ENCODE data around the gene ZSWIM6. TPM values are rescaled to one million over a fixed set of nuclear protein-coding genes. Genes with fewer than 3 reads are reported as not detected.

Gene ZSWIM6
- total RNA-seq, 2 experiments from 2014 or later, result 0.06 to 0.17 TPM

DNA sequence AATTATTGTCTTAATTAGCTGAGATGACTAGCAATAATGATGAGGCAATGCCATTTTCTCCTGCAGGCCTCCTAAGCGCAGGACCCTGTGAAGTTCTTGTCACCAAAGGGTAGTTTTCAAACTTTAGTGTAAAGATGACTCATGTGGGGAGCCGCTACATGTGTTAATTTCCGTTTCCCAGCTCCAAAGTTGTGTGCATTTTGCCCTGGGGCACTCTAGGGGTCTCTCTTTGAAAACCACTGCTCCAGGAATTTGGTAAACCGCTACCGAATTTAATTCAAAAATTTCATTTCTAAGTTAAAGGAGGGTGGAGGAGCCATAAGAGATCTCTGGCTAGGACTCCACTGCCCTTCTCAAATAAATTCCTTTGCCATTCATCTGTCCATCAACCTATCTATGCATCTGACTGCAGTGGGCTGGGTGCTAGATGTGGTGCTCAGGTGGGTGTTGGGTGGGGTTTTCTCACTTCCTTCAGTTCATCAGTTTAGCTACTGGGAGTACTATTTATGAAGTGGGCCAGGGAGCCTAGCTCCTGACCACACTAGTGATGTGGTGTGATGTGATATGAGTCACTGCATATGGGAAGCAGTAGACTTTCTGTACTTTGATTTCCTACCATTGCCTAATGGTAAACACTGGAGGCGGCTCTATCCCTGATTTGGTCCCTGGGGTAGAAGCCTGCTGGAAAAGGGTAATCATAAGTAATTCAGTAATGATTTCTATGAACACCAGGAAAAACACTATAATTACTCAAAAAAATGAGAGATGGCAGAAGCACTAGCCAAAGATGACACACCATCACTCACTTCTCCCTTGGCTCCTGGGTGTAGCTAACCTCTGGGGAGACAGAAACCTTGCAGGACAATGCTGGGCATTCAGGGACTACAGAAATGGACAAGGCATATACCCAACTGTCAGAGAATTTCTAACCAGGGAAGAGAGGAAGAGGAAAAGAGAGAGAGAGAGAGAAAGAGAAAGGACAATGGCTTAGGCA is 4.0 kb upstream of the ZSWIM6 start:
- intact Hi-C loops (cut with micrococcal nuclease; ENCODE audit: unreplicated experiment), result no loop called here
- CTCF ChIA-PET (ENCODE audit: unreplicated experiment), result no interaction called here

DNA sequence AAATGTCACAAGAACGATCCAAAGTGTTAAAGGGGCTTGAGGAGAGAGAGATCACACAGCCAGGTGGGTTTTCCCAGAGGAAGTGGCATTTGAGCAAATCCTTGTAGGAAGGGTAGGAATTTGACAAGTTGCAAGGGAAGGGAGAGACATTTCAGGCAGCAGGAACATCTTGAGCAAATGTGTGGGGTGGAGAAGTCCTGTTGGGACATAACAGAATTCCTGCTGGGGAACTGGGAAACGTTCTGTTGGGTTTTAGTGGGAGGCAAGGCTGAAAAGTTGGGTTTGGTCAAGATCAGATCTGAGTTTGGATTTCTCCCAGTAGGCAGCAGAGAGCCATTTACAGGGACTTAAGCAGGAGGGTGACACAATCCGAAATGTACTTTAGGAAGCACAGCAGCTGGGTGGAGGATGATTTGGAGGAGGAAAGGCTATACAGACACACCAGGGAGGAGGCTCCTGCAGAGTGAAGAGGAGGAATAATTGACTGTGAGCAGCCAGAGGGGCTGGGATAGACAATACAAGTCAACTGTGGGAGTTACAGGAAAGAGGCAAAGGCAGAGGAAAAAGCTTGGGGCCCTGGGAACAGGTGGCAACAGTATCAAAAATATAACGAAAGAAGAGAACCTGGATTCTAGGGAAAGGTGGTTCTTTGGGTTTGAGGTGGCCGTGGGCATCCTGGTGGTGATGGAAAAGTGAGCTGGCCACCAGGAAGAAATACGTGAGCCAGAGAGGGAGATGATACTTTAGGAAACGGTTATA is 3.1 kb upstream of the ZSWIM6 start:
- intact Hi-C loops (cut with micrococcal nuclease; ENCODE audit: unreplicated experiment), result no loop called here

More for the DNA sequence above, 4.0 kb upstream of the ZSWIM6 start:
- H3K9me3 ChIP-seq (ENCODE audit: low read length), result no peaks in the 10 kb centered on the region
- no peaks in the 10 kb centered on the region for H3K79me2 ChIP-seq (ENCODE audit: insufficient read depth, low read depth, low read length)
- POLR2A ChIA-PET, result interaction anchor here (0.7 kb wide), 1 partner anchor 183 kb away, joined by 3 read pairs; no protein-coding TSS in a partner anchor
- TF ChIP-seq, protein P1, sequence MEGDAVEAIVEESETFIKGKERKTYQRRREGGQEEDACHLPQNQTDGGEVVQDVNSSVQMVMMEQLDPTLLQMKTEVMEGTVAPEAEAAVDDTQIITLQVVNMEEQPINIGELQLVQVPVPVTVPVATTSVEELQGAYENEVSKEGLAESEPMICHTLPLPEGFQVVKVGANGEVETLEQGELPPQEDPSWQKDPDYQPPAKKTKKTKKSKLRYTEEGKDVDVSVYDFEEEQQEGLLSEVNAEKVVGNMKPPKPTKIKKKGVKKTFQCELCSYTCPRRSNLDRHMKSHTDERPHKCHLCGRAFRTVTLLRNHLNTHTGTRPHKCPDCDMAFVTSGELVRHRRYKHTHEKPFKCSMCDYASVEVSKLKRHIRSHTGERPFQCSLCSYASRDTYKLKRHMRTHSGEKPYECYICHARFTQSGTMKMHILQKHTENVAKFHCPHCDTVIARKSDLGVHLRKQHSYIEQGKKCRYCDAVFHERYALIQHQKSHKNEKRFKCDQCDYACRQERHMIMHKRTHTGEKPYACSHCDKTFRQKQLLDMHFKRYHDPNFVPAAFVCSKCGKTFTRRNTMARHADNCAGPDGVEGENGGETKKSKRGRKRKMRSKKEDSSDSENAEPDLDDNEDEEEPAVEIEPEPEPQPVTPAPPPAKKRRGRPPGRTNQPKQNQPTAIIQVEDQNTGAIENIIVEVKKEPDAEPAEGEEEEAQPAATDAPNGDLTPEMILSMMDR (conservative IDR thresholded peaks at IDR 0.05; ENCODE audit: low read length), result peak; percentile 23; the same call in 1 of the 2 replicates
- no peak for TF ChIP-seq EZH2phosphoT487 (IDR thresholded peaks at IDR 0.05; ENCODE audit: borderline replicate concordance, low read depth, low read length)
- no peaks in the 10 kb centered on the region for H3K4me1 ChIP-seq (ENCODE audit: insufficient read depth, low read length, poor library complexity, severe bottlenecking)
- BruUV-seq (replicated peaks), result no TSS peak
- no peak overlapping the region for H3K4me3 ChIP-seq (ENCODE audit: low read depth, low read length, poor library complexity, severe bottlenecking)
- H3K9me2 ChIP-seq (ENCODE audit: insufficient read depth, low read length), result no peaks in the 10 kb centered on the region
- no peak overlapping the region for H3K27ac ChIP-seq (ENCODE audit: low read depth, low read length, poor library complexity, severe bottlenecking)
- no peak for DNase-seq (ENCODE audit: low spot score)
- H3K36me3 ChIP-seq (ENCODE audit: insufficient read depth, low read length), result no peaks in the 10 kb centered on the region
- no peaks in the 10 kb centered on the region for H4K20me1 ChIP-seq (ENCODE audit: insufficient read depth, low read length)
- H3K4me2 ChIP-seq (ENCODE audit: low read length), result no peak overlapping the region
- H2AFZ ChIP-seq (ENCODE audit: low read length), result no peak overlapping the region

More for the DNA sequence above, 3.1 kb upstream of the ZSWIM6 start:
- no peak for DNase-seq (ENCODE audit: low spot score)
- BruUV-seq (replicated peaks), result no TSS peak
- Histone ChIP-seq H3K9me2 (ENCODE audit: insufficient read depth, low read length) (no peaks in the 10 kb centered on the region), H3K36me3 (ENCODE audit: insufficient read depth, low read length) (no peaks in the 10 kb centered on the region), H3K9me3 (ENCODE audit: low read length) (no peaks in the 10 kb centered on the region), H3K4me3 (ENCODE audit: low read depth, low read length, poor library complexity, severe bottlenecking) (no peak overlapping the region), H3K4me2 (ENCODE audit: low read length) (no peak overlapping the region), H3K79me2 (ENCODE audit: insufficient read depth, low read depth, low read length) (no peaks in the 10 kb centered on the region), H2AFZ (ENCODE audit: low read length) (no peak overlapping the region), H4K20me1 (ENCODE audit: insufficient read depth, low read length) (no peaks in the 10 kb centered on the region), H3K27ac (ENCODE audit: low read depth, low read length, poor library complexity, severe bottlenecking) (no peak overlapping the region), H3K4me1 (ENCODE audit: insufficient read depth, low read length, poor library complexity, severe bottlenecking) (no peaks in the 10 kb centered on the region)
- TF ChIP-seq, protein P1 (conservative IDR thresholded peaks at IDR 0.05; ENCODE audit: low read length), result no peak
- TF ChIP-seq EZH2phosphoT487 (IDR thresholded peaks at IDR 0.05; ENCODE audit: borderline replicate concordance, low read depth, low read length), result no peak
- ChIA-PET CTCF (ENCODE audit: unreplicated experiment) (no interaction called here), POLR2A (no interaction called here)
